Thoracic aorta (tissue), 2 donors: ENCODE measurements around the gene RDH16. TPM values are rescaled to one million over a fixed set of nuclear protein-coding genes. Genes with fewer than 3 reads are reported as not detected.

Experiments used
- ATAC-seq: fragments of 150-250 bp; one replicate; pipeline ENCODE4 v1.8.0; 2017; ENCODE audit warnings: low read depth; ENCODE audit not compliant: insufficient number of reproducible peaks, low FRiP score
- DNase-seq: peaks from one replicate; pipeline ENCODE4 v3.0.0-alpha.2; 2020; ENCODE audit warnings: low spot score
- H3K27ac ChIP-seq, 2 donors: fragments of 200-600 bp; sonication (generic); 1 replicate in 1 of 2; 2 replicates in 1 of 2; pipeline ENCODE4 v1.5.1; 2016; ENCODE audit warnings: mild to moderate bottlenecking in 2 of 2, moderate library complexity in 2 of 2
- H3K27me3 ChIP-seq: fragments of 200-600 bp; sonication (generic); replicated peaks from 2 replicates; pipeline ENCODE4 v1.6.0; 2016; ENCODE audit warnings: mild to moderate bottlenecking; ENCODE audit not compliant: insufficient read depth
- H3K36me3 ChIP-seq: fragments of 200-600 bp; sonication (generic); one replicate; pipeline ENCODE4 v1.5.1; 2016
- H3K4me1 ChIP-seq, 2 donors: fragments of 200-600 bp; sonication (generic); 1 replicate in 1 of 2; 2 replicates in 1 of 2; pipeline versions ENCODE4 v1.5.1 to v1.6.0; 2016; ENCODE audit warnings: low read depth in 2 of 2, mild to moderate bottlenecking in 1 of 2; ENCODE audit not compliant: control insufficient read depth in 1 of 2
- H3K4me3 ChIP-seq: fragments of 200-600 bp; sonication (generic); 2 replicates; pipeline ENCODE4 v1.5.1; 2016; ENCODE audit warnings: mild to moderate bottlenecking
- H3K9me3 ChIP-seq: fragments of 200-600 bp; sonication (generic); 2 replicates; pipeline ENCODE4 v1.5.1; 2016
- CTCF ChIP-seq: fragments of 200-600 bp; sonication (generic); IDR thresholded peaks from one replicate; pipeline ENCODE4 v1.5.1; 2019; ENCODE audit warnings: antibody characterized with exemption
- total RNA-seq, 2 donors: library from RNA; depleted of rRNA; stranded (reverse); fragments of >200 nt; gene quantifications; one replicate each; pipeline versions ENCODE4 v1.1.0 to v1.2.3, GENCODE V29; 2016

Gene RDH16
- total RNA-seq, 2 donors from 2014 or later = 0.54 to 0.71 TPM

DNA sequence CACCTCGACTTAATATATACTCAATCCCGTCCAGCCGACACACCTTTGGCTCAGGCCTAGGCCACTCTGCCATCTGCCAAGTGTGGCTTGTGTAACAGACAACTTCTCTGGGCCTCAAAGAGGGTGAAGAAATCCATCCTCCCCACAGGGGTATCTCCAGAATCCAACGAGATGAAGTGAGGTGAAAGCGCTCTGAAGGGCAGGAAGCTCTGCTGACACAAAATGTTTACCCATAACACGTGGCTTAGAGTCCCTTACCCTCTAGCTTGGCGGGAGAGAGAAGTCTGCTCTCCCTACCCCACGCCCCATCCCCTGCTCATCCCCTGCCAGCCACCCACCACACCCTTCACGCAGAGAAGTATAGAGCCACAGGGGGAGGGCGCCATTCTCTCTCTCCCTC lies 35.9 kb upstream of the RDH16 start:
- DNase-seq (no peak), ATAC-seq (no peak)
- Histone ChIP-seq H3K9me3 (no peaks in the 10 kb centered on the region), H3K36me3 (peaks cover 3% of the 10 kb centered on the region), H3K4me1 (no peaks in the 10 kb centered on the region), H3K27ac (no peak overlapping the region), H3K4me3 (no peak overlapping the region), H3K27me3 (no peaks in the 10 kb centered on the region)
- TF ChIP-seq CTCF = no peak

DNA sequence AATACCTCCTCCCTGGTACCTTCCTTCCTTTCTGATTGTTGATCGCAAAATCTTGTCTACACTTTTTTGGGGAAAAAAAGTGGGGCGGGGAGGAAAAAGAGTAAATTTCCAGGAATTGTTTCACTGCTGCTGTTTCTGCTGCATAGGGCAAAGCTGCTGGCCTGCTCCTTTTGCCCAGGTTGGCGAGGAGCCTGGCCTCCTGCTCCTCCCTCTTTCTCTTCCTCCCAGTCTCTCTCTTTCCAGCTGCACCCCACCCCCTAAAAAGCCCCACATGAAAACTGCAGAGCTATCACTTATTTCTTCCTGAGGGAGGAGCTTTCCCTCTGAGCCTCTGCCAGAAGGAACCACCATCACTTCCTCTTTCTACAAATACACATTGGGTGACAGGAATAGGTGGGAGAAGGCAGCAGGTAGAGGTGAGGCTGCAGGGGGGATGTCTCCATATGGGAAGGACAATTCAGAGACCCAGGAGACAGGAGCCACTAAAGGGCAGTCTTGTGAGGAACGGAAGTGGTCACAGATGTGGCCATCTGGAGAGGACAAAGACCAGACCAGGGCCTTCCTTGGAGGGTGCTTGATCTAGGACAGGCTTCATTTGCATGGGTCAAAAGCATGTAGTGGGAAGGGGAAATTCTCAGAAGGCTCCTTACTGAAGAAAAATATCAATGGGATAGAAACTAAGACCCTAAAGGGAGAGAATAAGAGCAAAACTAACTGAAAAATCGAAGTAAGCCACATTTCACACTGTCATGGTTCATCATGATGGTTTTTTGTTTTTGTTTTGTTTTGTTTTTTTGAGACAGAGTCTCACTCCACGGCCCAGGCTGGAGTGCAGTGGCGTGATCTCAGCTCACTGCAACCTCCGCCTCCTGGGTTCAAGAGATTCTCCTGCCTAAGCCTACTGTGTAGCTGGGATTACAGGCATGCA lies 34.2 kb upstream of the RDH16 start:
- Histone ChIP-seq H3K4me3 (no peak overlapping the region), H3K9me3 (no peaks in the 10 kb centered on the region), H3K36me3 (peaks cover 3% of the 10 kb centered on the region), H3K27me3 (no peaks in the 10 kb centered on the region), H3K27ac (no peak overlapping the region), H3K4me1 (no peaks in the 10 kb centered on the region)
- no peak for TF ChIP-seq CTCF
- DNase-seq (no peak), ATAC-seq (no peak)

GRCh38 chr12:56990648-56991318 lies 33.4 kb upstream of the RDH16 start:
- Histone ChIP-seq H3K9me3 (no peaks in the 10 kb centered on the region), H3K4me3 (no peak overlapping the region), H3K4me1 (no peaks in the 10 kb centered on the region), H3K36me3 (peaks cover 2% of the 10 kb centered on the region), H3K27ac (no peak overlapping the region), H3K27me3 (no peaks in the 10 kb centered on the region)
- ATAC-seq = no peak
- TF ChIP-seq CTCF = no peak
- no peak for DNase-seq

DNA sequence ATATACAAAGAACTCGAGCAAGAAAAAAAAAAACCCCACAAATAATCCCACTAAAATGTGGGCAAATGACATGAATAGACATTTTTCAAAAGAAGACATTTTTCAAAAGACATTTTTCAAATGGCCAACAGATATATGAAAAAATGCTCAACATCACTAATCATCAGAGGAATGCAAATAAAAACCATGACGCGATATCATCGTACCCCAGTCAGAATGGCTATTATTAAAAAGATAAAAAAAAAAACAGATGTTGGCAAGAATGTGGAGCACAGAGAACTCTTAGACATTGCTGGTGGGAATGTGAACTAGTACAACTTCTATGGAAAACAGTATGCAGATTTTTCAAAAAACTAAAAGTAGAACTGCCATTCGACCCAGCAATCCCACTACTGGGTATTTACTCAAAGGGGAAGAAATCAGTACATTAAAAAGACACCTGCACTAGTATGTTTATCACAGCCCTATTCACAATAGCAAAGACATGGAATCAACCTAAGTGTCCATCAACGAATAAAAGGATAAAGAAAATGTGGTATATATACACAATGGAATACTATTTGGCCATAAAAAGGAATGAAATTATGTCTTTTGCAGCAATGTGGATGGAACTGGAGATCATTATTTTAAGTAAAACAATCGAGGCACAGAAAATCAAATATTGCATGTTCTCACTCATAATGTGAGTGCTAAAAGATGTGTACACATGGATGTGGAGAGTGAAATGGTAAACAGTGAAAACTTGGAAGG lies 32.6 kb upstream of the RDH16 start:
- no peak overlapping the region for H3K4me3 ChIP-seq
- H3K27ac ChIP-seq = no peak overlapping the region
- no peaks in the 10 kb centered on the region for H3K9me3 ChIP-seq
- TF ChIP-seq CTCF = no peak
- ATAC-seq (no peak), DNase-seq (no peak)
- no peaks in the 10 kb centered on the region for H3K36me3 ChIP-seq
- no peaks in the 10 kb centered on the region for H3K4me1 ChIP-seq
- H3K27me3 ChIP-seq = no peaks in the 10 kb centered on the region
